Ishikawa (cell line): ENCODE results near the gene TMUB2.

Source experiments
- CEBPB ChIP-seq: IDR thresholded peaks from 2 replicates; pipeline ENCODE4 v1.6.1; 2012
- CREB1 ChIP-seq: IDR thresholded peaks from 2 replicates; pipeline ENCODE4 v1.6.1; 2012; ENCODE audit warnings: low read depth
- EGR1 ChIP-seq: IDR thresholded peaks from 2 replicates; pipeline ENCODE4 v1.6.1; 2012
- EP300 ChIP-seq: IDR thresholded peaks from 2 replicates; pipeline ENCODE4 v1.6.1; 2012; ENCODE audit warnings: borderline replicate concordance
- FOXM1 ChIP-seq: IDR thresholded peaks from 2 replicates; pipeline ENCODE4 v1.6.1; 2012; ENCODE audit warnings: low read depth, borderline replicate concordance
- NFIC ChIP-seq: IDR thresholded peaks from 2 replicates; pipeline ENCODE4 v1.6.1; 2012
- RAD21 ChIP-seq: IDR thresholded peaks from 2 replicates; pipeline ENCODE4 v1.6.1; 2012; ENCODE audit warnings: low read depth
- TAF1 ChIP-seq: IDR thresholded peaks from 2 replicates; pipeline ENCODE4 v1.6.1; 2012; ENCODE audit warnings: low read depth, mild to moderate bottlenecking
- TCF12 ChIP-seq: IDR thresholded peaks from 2 replicates; pipeline ENCODE4 v1.6.1; 2012; ENCODE audit warnings: low read depth
- TEAD4 ChIP-seq: IDR thresholded peaks from 2 replicates; pipeline ENCODE4 v1.6.1; 2012
- YY1 ChIP-seq: IDR thresholded peaks from 2 replicates; pipeline ENCODE4 v1.6.1; 2012; ENCODE audit warnings: low read depth
- ZBTB7A ChIP-seq: IDR thresholded peaks from 2 replicates; pipeline ENCODE4 v1.6.1; 2012; ENCODE audit warnings: low read depth
- TF ChIP-seq, protein P1 (sequence below): IDR thresholded peaks from 2 replicates; pipeline ENCODE4 v1.6.1; 2012
- TF ChIP-seq, protein P2 (sequence below): IDR thresholded peaks from 2 replicates; pipeline ENCODE4 v1.6.1; 2012
- TF ChIP-seq, protein P3 (sequence below): IDR thresholded peaks from 2 replicates; pipeline ENCODE4 v1.6.1; 2012; ENCODE audit warnings: low read depth, mild to moderate bottlenecking

TMUB2 gene

DNA sequence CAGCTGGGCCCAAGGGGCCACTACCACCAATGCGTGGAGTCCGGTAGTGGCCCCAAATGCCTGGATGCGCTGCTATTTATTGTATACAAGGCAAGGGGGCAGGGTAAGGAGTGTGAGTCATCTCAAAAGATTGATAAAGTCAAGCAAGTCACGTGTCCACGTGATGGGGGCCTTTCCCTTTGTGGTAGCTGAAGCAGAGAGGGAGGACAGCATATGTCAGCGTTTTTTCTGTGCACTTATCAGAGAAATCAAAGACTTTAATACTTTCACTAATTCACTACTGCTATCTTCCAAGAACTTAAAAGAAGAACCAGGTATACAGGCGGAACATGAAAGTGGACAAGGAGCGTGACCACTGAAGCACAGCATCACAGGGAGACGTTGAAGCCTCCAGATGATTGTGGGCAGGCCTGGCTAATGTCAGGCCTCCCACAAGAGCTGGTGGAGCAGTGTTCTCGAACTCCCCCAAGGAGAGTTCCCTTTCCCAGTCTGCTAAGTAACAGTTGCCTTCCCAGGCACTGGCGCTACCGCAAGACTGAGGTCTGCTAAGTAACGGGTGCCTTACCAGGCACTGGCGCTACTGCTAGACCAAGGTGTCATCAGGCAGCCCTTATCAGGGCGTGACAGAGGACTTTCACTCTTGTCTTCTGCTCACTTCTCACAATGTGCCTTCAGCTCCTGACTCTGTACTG, 27.1 kb upstream of the TMUB2 start:
- TF ChIP-seq CEBPB = no peak
- TF ChIP-seq CREB1 = no peak
- no peak for TF ChIP-seq TAF1
- TF ChIP-seq, protein P1, sequence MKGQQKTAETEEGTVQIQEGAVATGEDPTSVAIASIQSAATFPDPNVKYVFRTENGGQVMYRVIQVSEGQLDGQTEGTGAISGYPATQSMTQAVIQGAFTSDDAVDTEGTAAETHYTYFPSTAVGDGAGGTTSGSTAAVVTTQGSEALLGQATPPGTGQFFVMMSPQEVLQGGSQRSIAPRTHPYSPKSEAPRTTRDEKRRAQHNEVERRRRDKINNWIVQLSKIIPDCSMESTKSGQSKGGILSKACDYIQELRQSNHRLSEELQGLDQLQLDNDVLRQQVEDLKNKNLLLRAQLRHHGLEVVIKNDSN = no peak
- no peak for TF ChIP-seq NFIC
- TF ChIP-seq, protein P2, sequence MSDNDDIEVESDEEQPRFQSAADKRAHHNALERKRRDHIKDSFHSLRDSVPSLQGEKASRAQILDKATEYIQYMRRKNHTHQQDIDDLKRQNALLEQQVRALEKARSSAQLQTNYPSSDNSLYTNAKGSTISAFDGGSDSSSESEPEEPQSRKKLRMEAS = no peak
- no peak for TF ChIP-seq RAD21
- no peak for TF ChIP-seq TCF12

DNA sequence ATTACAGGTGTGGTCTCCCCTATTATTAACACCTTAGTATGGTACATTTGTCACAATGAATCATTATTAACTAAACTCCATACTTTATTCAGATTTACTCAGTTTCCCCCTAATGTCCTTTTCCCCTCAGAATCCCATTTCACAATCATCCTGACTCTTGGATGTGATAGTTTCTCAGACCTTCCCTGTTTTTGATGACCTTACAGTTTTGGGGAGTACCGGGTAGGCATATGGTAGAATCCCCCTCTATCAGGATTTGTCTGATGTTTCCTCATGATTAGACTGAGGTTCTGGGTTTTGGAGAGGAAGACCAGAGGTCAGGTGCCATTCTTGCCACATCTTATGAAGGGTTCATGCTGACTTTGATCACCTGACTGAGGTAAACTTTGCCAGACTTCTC, 22.3 kb upstream of the TMUB2 start:
- TF ChIP-seq TAF1 (no peak), CEBPB (no peak), YY1 (no peak), EGR1 (no peak), EP300 (no peak), CREB1 (no peak), TCF12 (no peak), RAD21 (no peak), ZBTB7A (no peak), TEAD4 (no peak)
- TF ChIP-seq, protein P2 = no peak
- TF ChIP-seq, protein P1 = no peak
- TF ChIP-seq, protein P3, sequence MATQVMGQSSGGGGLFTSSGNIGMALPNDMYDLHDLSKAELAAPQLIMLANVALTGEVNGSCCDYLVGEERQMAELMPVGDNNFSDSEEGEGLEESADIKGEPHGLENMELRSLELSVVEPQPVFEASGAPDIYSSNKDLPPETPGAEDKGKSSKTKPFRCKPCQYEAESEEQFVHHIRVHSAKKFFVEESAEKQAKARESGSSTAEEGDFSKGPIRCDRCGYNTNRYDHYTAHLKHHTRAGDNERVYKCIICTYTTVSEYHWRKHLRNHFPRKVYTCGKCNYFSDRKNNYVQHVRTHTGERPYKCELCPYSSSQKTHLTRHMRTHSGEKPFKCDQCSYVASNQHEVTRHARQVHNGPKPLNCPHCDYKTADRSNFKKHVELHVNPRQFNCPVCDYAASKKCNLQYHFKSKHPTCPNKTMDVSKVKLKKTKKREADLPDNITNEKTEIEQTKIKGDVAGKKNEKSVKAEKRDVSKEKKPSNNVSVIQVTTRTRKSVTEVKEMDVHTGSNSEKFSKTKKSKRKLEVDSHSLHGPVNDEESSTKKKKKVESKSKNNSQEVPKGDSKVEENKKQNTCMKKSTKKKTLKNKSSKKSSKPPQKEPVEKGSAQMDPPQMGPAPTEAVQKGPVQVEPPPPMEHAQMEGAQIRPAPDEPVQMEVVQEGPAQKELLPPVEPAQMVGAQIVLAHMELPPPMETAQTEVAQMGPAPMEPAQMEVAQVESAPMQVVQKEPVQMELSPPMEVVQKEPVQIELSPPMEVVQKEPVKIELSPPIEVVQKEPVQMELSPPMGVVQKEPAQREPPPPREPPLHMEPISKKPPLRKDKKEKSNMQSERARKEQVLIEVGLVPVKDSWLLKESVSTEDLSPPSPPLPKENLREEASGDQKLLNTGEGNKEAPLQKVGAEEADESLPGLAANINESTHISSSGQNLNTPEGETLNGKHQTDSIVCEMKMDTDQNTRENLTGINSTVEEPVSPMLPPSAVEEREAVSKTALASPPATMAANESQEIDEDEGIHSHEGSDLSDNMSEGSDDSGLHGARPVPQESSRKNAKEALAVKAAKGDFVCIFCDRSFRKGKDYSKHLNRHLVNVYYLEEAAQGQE = no peak

DNA sequence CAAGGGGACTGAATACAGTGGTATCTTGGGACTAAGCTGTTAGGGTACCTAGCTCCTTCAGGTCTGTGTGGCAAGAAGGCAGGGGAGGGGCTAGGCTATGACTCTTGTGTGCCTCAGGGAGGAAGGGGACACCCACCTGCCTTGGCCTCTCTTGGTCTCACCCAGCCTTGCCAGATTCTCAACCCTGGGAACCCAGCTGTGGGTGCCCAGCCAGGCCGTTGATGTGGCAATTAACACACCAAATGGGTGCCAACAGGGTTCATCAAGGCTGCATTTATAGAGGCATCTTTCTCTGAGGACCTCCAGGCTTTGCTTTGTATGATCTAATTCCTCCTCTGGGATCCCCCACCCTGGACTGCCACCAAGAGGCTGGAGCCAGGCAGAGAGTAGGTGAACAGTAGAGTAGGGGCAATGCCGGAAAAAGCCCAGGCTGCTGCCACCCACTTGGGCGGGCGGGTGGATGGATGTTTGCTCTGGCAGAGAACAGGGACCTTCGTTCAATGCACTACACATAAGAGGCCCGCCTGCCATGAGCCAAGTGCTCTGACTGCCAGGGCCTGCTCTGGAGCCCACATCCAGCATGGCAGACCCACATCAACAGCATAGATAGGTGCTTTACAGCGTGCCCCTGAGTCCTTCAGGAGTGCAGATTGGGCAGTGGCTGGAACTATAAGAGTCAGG, 19.5 kb upstream of the TMUB2 start:
- no peak for TF ChIP-seq CEBPB
- no peak for TF ChIP-seq TAF1
- TF ChIP-seq ZBTB7A = no peak
- TF ChIP-seq NFIC = no peak
- TF ChIP-seq TCF12 = no peak
- TF ChIP-seq, protein P2 = no peak
- no peak for TF ChIP-seq FOXM1
- TF ChIP-seq EP300 = no peak
- TF ChIP-seq, protein P1 = no peak

DNA sequence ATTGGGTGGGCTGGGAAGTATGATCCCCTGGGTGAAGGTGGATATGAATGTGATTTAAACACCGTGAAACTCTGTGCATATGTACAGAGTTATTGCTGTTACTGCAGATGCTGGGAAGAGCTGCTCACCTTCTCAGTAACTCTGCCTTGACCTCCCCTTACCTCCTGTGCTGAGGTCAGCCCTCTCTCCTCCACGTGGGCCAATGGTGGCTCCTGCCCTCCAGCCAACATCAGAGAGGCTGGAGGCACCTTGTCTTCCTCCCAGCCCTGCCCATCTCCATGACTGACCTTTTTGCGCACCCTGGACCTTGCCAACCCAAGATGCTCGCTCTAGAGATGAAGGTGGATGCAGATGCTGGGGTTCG, 16.7 kb upstream of the TMUB2 start:
- TF ChIP-seq TAF1 (no peak), CREB1 (no peak), TEAD4 (no peak), ZBTB7A (no peak), NFIC (no peak), EGR1 (no peak), RAD21 (no peak), EP300 (no peak), CEBPB (no peak)
- TF ChIP-seq, protein P1 = no peak
- TF ChIP-seq, protein P2 = no peak
- TF ChIP-seq, protein P3 = no peak
